GM18505 (cell line): ENCODE results near the gene COL17A1.

Source experiments
- ATAC-seq: cut with Tn5 transposase; IDR thresholded peaks from one replicate; pipeline ENCODE4 v1.9.1; 2021; ENCODE audit not compliant: unreplicated experiment
- POLR2A ChIP-seq: IDR thresholded peaks from 4 replicates; pipeline ENCODE4 v1.6.1; 2011; ENCODE audit warnings: borderline replicate concordance; ENCODE audit not compliant: insufficient read depth, insufficient read length; ENCODE audit errors: extremely low read depth

Gene COL17A1

GRCh38 chr10:103998805-103999204 lies 86.9 kb downstream of the COL17A1 start:
- no peak for ATAC-seq
- no peak for TF ChIP-seq POLR2A

DNA sequence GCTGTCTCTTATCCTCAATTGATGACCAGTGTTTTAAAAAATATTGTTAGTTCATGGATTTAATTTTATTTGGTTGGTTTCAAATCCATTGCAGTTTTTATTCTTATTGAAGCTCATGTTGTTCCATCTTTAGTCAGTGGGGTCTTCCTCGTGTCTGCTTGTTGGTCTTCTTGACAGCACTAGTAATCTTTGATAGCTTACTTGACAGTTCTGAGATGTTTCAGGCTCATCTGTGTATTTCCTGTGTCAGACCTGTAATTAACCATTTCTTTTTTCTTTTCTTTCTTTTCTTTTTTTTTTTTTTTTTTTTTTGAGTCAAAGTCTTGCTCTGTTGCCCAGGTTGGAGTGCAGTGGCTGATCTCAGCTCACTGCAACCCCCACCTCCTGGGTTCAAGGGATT lies 90.5 kb downstream of the COL17A1 start:
- no peak for ATAC-seq
- TF ChIP-seq POLR2A: no peak

GRCh38 chr10:103991393-103992128 lies 94.1 kb downstream of the COL17A1 start:
- no peak for TF ChIP-seq POLR2A
- no peak for ATAC-seq

- TF ChIP-seq POLR2A: no peak
- ATAC-seq: no peak
Measured at GRCh38 chr10:103990531-103990930, 95.1 kb downstream of the COL17A1 start.

GRCh38 chr10:103990121-103990520 lies 95.6 kb downstream of the COL17A1 start:
- ATAC-seq: no peak
- no peak for TF ChIP-seq POLR2A

GRCh38 chr10:103986360-103986759 lies 99.3 kb downstream of the COL17A1 start:
- TF ChIP-seq POLR2A: no peak
- ATAC-seq: no peak

GRCh38 chr10:103985726-103986125 lies 100.0 kb downstream of the COL17A1 start:
- no peak for TF ChIP-seq POLR2A
- no peak for ATAC-seq

GRCh38 chr10:103983367-103983911 lies 102.2 kb downstream of the COL17A1 start:
- TF ChIP-seq POLR2A: no peak
- ATAC-seq: peak; percentile 93

DNA sequence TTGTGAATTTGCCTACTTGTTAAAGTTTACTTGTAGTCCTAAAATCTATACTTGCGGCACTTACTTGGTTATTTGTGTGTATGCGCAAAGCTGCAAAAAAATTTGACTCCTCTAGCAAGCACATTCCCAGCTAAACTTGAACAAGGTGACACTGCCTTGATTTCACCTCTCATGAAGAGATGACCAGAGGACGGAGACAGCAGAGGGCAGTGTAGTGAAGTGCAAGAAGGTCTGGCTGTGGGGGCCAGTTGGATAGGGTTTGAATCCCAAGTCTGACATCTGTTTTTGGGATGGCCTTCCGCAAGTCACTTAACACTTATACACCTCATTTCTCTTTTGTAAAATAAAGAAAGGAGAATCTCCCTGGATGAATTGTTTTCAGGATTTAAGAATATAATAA lies 103.0 kb downstream of the COL17A1 start:
- no peak for ATAC-seq
- TF ChIP-seq POLR2A: no peak
